ENCODE measurements around the gene RTN4RL2.

GRCh38 chr11:57426439-57426928 is 33.8 kb upstream of the RTN4RL2 start:
- TF ChIP-seq POLR2A (IDR thresholded peaks at IDR 0.05; ENCODE audit: low read length) (no peak), GATA1 (IDR thresholded peaks at IDR 0.05; ENCODE audit: low read depth, low read length) (no peak)
